Measurements from ENCODE around the gene CXorf49B.
"Not testable (repeated sequence)": the region's sequence is repeated elsewhere in the genome, so short reads cannot be mapped to it uniquely, and the experiment has no call there.

CXorf49B gene

DNA sequence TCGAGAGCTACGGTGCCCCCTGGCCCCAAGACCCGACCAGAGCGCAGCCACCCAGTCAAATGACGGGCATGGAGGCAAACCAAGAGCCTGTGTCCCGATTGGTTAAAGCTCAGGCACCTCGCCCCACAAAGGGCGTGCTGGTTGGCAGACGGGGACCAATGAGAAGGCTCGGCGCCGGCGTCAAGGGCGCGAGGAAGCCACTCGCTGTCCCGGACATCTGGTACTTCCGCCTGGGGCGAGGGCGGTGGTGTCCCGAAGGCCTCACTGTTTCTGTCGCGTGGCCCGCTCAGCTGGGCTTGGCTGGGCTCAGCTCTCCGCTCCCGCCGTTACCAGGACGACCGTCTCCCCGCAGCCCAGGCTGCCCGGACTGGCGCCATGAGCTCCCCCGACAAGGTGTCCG is at the start of gene CXorf49B:
Gene CXorf49B, plus strand, starts transcription at position 301 of the 400 bp plus-strand sequence. Its CDS starts 75 bp downstream, at position 376.
- in situ Hi-C loops (cut with MboI; ENCODE audit: low sequenced_read_pairs) = not testable (repeated sequence)

GRCh38 chrX:71714064-71714463 is 49.1 kb upstream of the CXorf49B start:
- in situ Hi-C loops (cut with MboI; ENCODE audit: low sequenced_read_pairs) = not testable (repeated sequence)

DNA sequence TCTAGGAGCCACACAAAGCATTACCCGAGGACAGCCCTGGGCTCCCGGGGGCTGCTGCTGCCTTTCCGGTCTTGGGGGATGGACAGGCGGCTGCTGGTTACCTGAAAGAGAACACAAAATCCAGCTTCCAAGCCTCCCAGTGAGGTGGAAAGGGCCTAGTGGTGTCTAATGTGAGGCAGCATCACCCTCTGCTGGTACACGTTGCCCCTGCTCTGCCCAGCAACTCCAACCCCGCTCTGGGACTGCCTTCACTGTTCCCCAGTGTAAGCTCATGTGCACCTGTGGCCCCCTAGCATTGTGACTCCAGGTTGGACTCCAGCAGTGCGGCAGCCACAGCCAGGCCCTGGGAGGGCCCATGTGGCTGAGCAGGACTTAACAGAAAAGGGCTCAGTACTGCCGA is 47.6 kb upstream of the CXorf49B start:
- in situ Hi-C loops (cut with MboI; ENCODE audit: low sequenced_read_pairs) = not testable (repeated sequence)

DNA sequence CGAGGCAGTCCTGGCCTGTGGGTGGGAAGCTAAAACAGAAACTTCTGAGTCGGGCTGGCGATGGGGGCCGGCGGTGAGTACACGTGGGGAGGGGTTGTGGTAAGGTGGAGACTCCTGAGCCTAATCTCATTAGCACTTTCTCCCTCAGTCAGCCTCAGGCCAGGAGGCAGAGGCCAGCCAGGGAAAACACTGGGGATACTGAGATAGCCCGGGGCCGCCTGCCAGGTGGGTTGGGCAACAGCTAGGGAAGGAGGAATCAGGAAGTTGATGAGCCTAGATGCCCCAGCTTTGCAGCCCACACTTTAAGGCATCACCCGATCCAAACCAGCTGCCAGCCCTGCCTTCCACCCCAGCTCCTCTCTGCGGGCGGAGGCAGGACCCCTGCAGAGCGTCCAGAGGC is 46.8 kb upstream of the CXorf49B start:
- in situ Hi-C loops (cut with MboI; ENCODE audit: low sequenced_read_pairs) = not testable (repeated sequence)

DNA sequence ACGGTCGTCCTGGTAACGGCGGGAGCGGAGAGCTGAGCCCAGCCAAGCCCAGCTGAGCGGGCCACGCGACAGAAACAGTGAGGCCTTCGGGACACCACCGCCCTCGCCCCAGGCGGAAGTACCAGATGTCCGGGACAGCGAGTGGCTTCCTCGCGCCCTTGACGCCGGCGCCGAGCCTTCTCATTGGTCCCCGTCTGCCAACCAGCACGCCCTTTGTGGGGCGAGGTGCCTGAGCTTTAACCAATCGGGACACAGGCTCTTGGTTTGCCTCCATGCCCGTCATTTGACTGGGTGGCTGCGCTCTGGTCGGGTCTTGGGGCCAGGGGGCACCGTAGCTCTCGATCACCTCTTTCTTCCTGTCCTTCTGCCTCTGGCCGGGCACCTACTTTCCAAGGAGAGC is 45.0 kb upstream of the CXorf49B start, which contains the start of gene CXorf49:
Gene CXorf49, minus strand, starts transcription at position 101 of the 400 bp plus-strand sequence. CDS start 134 bp downstream, outside the sequence.
- in situ Hi-C loops (cut with MboI; ENCODE audit: low sequenced_read_pairs) = not testable (repeated sequence)

GRCh38 chrX:71719195-71719594 is 44.0 kb upstream of the CXorf49B start:
- in situ Hi-C loops (cut with MboI; ENCODE audit: low sequenced_read_pairs) = not testable (repeated sequence)

GRCh38 chrX:71720289-71720886 is 42.8 kb upstream of the CXorf49B start:
- in situ Hi-C loops (cut with MboI; ENCODE audit: low sequenced_read_pairs) = not testable (repeated sequence)

- in situ Hi-C loops (cut with MboI; ENCODE audit: low sequenced_read_pairs) = not testable (repeated sequence)
Measured at GRCh38 chrX:71760688-71761281, 2.4 kb upstream of the CXorf49B start.

DNA sequence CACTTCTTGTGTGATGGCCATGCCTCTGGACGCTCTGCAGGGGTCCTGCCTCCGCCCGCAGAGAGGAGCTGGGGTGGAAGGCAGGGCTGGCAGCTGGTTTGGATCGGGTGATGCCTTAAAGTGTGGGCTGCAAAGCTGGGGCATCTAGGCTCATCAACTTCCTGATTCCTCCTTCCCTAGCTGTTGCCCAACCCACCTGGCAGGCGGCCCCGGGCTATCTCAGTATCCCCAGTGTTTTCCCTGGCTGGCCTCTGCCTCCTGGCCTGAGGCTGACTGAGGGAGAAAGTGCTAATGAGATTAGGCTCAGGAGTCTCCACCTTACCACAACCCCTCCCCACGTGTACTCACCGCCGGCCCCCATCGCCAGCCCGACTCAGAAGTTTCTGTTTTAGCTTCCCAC is 1.7 kb downstream of the CXorf49B start:
- in situ Hi-C loops (cut with MboI; ENCODE audit: low sequenced_read_pairs) = not testable (repeated sequence)

DNA sequence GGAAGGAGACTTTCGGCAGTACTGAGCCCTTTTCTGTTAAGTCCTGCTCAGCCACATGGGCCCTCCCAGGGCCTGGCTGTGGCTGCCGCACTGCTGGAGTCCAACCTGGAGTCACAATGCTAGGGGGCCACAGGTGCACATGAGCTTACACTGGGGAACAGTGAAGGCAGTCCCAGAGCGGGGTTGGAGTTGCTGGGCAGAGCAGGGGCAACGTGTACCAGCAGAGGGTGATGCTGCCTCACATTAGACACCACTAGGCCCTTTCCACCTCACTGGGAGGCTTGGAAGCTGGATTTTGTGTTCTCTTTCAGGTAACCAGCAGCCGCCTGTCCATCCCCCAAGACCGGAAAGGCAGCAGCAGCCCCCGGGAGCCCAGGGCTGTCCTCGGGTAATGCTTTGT is 2.5 kb downstream of the CXorf49B start:
- in situ Hi-C loops (cut with MboI; ENCODE audit: low sequenced_read_pairs) = not testable (repeated sequence)

DNA sequence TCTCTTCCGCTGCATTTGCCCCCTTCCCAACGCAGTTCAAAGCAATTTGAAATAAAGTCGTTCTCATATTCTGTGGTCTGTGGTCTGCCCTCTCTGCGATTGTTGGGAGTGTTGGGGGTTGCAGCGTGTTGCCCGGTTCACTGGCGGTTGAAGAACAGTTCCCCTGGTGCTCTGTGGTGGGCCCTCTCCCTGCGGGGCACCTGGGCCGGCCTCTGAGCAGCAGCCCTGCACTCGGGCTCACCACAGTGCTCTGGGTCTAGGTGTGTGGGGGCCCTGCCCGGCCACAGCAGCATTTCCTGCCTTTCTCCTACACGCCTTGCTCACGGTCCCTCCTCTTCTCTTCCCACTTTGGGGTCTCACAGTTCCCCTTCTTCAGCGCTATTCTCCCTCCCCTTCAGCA is 4.0 kb downstream of the CXorf49B start:
- in situ Hi-C loops (cut with MboI; ENCODE audit: low sequenced_read_pairs) = not testable (repeated sequence)

DNA sequence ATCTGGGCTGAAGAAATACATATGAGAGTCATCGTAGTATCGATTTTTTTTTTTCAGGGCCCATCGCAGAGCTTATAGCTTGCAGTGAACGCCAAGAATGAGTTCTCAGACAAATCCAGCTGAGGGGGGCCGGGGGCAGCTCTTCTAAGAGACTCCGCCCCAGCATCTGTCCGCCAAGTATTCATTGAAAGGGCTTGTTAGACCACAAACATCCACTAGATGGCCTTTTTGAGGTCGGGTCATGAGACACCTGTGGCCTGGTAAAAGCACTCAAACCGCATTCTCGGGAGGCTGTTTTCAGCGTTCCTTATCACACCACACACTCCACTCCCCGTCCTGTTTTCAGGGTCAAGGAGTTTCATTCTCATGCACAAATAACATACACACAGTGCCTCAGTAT is 15.2 kb downstream of the CXorf49B start:
- in situ Hi-C loops (cut with MboI; ENCODE audit: low sequenced_read_pairs) = not testable (repeated sequence)

GRCh38 chrX:71782225-71782949 is 19.2 kb downstream of the CXorf49B start:
- in situ Hi-C loops (cut with MboI; ENCODE audit: low sequenced_read_pairs) = not testable (repeated sequence)

DNA sequence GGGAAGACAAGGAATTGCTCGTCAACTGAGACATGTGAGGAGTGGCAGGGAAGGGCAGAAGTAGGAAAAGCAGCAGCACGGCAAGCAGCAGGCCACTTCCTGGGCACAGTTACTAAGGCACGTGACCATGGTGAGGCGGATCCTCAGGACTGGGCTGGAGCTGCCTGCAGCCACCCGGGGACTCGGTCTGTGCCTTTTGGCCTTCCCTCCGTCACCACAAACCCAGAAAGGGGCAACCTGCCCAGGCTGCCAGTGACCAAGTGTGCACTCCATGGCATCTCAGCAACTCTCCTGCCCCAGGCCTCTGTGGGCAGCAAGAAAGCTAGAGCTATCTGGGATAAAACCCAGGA is 19.8 kb downstream of the CXorf49B start:
- in situ Hi-C loops (cut with MboI; ENCODE audit: low sequenced_read_pairs) = not testable (repeated sequence)

DNA sequence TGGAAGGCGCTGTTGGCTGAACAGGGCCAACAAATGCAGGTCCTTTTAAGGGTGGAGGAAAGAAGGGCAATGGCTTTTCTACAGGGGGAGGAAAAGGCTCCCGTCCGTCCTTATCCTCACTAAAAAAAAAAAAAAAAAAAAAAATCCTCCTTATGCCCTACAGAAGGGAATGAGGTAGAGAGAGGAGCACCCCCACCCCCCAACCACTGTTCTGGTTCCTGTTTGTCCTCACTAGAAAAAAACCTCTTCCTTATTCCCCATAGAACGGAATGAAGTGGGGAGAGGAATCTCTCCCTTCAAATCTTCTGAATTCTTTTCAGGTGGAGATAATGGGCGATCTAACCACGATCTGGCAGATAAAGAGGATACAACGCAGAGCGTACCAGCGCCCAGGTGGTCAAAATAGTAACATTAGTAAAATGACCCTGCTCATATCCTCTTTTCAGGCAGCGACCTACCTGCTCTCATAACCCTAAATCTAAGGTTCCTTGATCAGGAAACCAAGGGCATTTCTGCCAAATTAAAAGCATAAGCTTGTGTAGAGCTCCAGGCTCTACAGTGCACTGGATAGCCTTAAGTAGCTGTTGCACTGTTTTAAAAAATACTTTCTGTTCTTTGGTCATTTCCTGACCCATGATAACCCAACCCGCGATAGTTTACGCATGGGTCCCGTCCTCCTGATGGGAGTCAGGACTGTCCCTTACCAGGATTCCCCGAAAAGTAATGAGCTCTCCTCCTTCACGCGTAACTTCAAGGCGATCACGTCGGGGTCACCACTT is 20.6 kb downstream of the CXorf49B start:
- in situ Hi-C loops (cut with MboI; ENCODE audit: low sequenced_read_pairs) = not testable (repeated sequence)

GRCh38 chrX:71784348-71784983 is 21.3 kb downstream of the CXorf49B start:
- in situ Hi-C loops (cut with MboI; ENCODE audit: low sequenced_read_pairs) = not testable (repeated sequence)

- in situ Hi-C loops (cut with MboI; ENCODE audit: low sequenced_read_pairs) = not testable (repeated sequence)
Measured at GRCh38 chrX:71806450-71806849, 43.3 kb downstream of the CXorf49B start.

GRCh38 chrX:71809886-71810285 is 46.7 kb downstream of the CXorf49B start:
- in situ Hi-C loops (cut with MboI; ENCODE audit: low sequenced_read_pairs) = no loop called here

GRCh38 chrX:71814123-71814912 is 51.2 kb downstream of the CXorf49B start:
- in situ Hi-C loops (cut with MboI; ENCODE audit: low sequenced_read_pairs) = no loop called here
